HG03354 (cell line): ENCODE measurements around the gene ULBP1.
"Not testable (repeated sequence)": the region's sequence is repeated elsewhere in the genome, so short reads cannot be mapped to it uniquely, and the experiment has no call there.

Experiments used
- ATAC-seq: cut with Tn5 transposase; IDR thresholded peaks from one replicate; pipeline ENCODE4 v1.9.1; 2021; ENCODE audit warnings: mild to moderate bottlenecking; ENCODE audit not compliant: unreplicated experiment, poor library complexity, severe bottlenecking

The ULBP1 gene

GRCh38 chr6:149948616-149949015 is 15.1 kb upstream of the ULBP1 start:
- ATAC-seq = no peak

- ATAC-seq = no peak
Observed at GRCh38 chr6:149950423-149950822, 13.3 kb upstream of the ULBP1 start.

- ATAC-seq = no peak
Observed at GRCh38 chr6:149951096-149951495, 12.6 kb upstream of the ULBP1 start.

- ATAC-seq = no peak
Observed at GRCh38 chr6:149951626-149952025, 12.1 kb upstream of the ULBP1 start.

GRCh38 chr6:149953390-149953789 is 10.4 kb upstream of the ULBP1 start:
- not testable (repeated sequence) for ATAC-seq

GRCh38 chr6:149953934-149954327 is 9.8 kb upstream of the ULBP1 start:
- ATAC-seq = not testable (repeated sequence)

GRCh38 chr6:149954328-149954983 is 9.3 kb upstream of the ULBP1 start:
- ATAC-seq = not testable (repeated sequence)

- not testable (repeated sequence) for ATAC-seq
Observed at GRCh38 chr6:149954984-149955653, 8.6 kb upstream of the ULBP1 start.

GRCh38 chr6:149955654-149956317 is 8.0 kb upstream of the ULBP1 start:
- not testable (repeated sequence) for ATAC-seq

- ATAC-seq = not testable (repeated sequence)
Observed at GRCh38 chr6:149958124-149958523, 5.6 kb upstream of the ULBP1 start.

GRCh38 chr6:149959806-149960205 is 3.9 kb upstream of the ULBP1 start:
- not testable (repeated sequence) for ATAC-seq

- ATAC-seq = no peak
Observed at GRCh38 chr6:149960488-149960887, 3.3 kb upstream of the ULBP1 start.

- ATAC-seq = no peak
Observed at GRCh38 chr6:149961728-149962425, 1.9 kb upstream of the ULBP1 start.

GRCh38 chr6:149962461-149963211 is 1.1 kb upstream of the ULBP1 start:
- no peak for ATAC-seq

- no peak for ATAC-seq
Observed at GRCh38 chr6:149963212-149963461, 606 bp upstream of the ULBP1 start.

- no peak for ATAC-seq
Observed at GRCh38 chr6:149964308-149965193, 808 bp downstream of the ULBP1 start.

GRCh38 chr6:149965194-149966020 is 1.7 kb downstream of the ULBP1 start:
- no peak for ATAC-seq

- ATAC-seq = not testable (repeated sequence)
Observed at GRCh38 chr6:149966319-149966718, 2.6 kb downstream of the ULBP1 start.
